ENCODE data around the gene SLC1A4.
"Not testable (repeated sequence)": the region's sequence is repeated elsewhere in the genome, so short reads cannot be mapped to it uniquely, and the experiment has no call there.

The SLC1A4 gene

GRCh38 chr2:64966017-64966416 lies 23.2 kb upstream of the SLC1A4 start:
- H3K36me3 ChIP-seq (ENCODE audit: control insufficient read depth in 2 of 2, insufficient read depth in 2 of 2, low read length in 2 of 2), result no peaks in the 10 kb centered on the region
- no peak overlapping the region for H3K27ac ChIP-seq (ENCODE audit: low read length)
- H3K4me3 ChIP-seq (ENCODE audit: low read length in 2 of 2), result no peak overlapping the region
- no peak overlapping the region for H3K9ac ChIP-seq (ENCODE audit: low read length in 2 of 2)
- no peaks in the 10 kb centered on the region for H3K4me1 ChIP-seq (ENCODE audit: control insufficient read depth, insufficient read depth, low read length)
- no peaks in the 10 kb centered on the region for H3K9me3 ChIP-seq (ENCODE audit: control insufficient read depth in 2 of 2, low read length in 2 of 2)
- H3K27me3 ChIP-seq (ENCODE audit: control insufficient read depth in 1 of 2, insufficient read depth in 2 of 2, low read length in 2 of 2), result no peaks in the 10 kb centered on the region

- no peak overlapping the region for H3K9ac ChIP-seq (ENCODE audit: low read length in 2 of 2)
- H3K9me3 ChIP-seq (ENCODE audit: control insufficient read depth in 2 of 2, low read length in 2 of 2), result no peaks in the 10 kb centered on the region
- H3K36me3 ChIP-seq (ENCODE audit: control insufficient read depth in 2 of 2, insufficient read depth in 2 of 2, low read length in 2 of 2), result no peaks in the 10 kb centered on the region
- no peak overlapping the region for H3K27ac ChIP-seq (ENCODE audit: low read length)
- H3K4me3 ChIP-seq (ENCODE audit: low read length in 2 of 2), result no peak overlapping the region
- H3K27me3 ChIP-seq (ENCODE audit: control insufficient read depth in 1 of 2, insufficient read depth in 2 of 2, low read length in 2 of 2), result no peaks in the 10 kb centered on the region
- H3K4me1 ChIP-seq (ENCODE audit: control insufficient read depth, insufficient read depth, low read length), result no peaks in the 10 kb centered on the region
Measured at GRCh38 chr2:64966839-64967238, 22.4 kb upstream of the SLC1A4 start.

DNA sequence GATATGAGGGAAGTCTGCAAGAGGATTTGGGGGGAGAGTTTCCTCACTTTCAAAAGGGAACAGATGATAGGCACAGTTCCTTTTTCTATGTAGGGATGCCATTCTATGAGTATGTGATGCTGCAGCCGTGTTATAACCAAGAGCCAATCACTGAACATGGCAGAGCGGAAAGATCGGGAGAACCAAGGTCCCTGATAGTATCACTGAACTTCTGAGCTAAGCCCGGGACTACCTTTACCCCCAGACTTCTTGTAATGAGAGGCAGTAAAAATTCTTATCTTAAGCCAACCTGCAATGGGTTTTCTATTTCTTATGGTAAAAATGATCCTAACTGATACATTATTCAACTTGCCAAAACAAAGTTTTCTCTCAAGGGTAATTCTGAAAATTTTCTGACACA lies 21.6 kb upstream of the SLC1A4 start:
- Histone ChIP-seq H3K9me3 (ENCODE audit: control insufficient read depth in 2 of 2, low read length in 2 of 2) (no peaks in the 10 kb centered on the region), H3K9ac (ENCODE audit: low read length in 2 of 2) (no peak overlapping the region), H3K36me3 (ENCODE audit: control insufficient read depth in 2 of 2, insufficient read depth in 2 of 2, low read length in 2 of 2) (no peaks in the 10 kb centered on the region), H3K4me3 (ENCODE audit: low read length in 2 of 2) (no peak overlapping the region), H3K27ac (ENCODE audit: low read length) (no peak overlapping the region), H3K27me3 (ENCODE audit: control insufficient read depth in 1 of 2, insufficient read depth in 2 of 2, low read length in 2 of 2) (no peaks in the 10 kb centered on the region), H3K4me1 (ENCODE audit: control insufficient read depth, insufficient read depth, low read length) (no peaks in the 10 kb centered on the region)

GRCh38 chr2:64969086-64969485 lies 20.1 kb upstream of the SLC1A4 start:
- H3K27ac ChIP-seq (ENCODE audit: low read length); H3K36me3 ChIP-seq (ENCODE audit: control insufficient read depth in 2 of 2, insufficient read depth in 2 of 2, low read length in 2 of 2); H3K9me3 ChIP-seq (ENCODE audit: control insufficient read depth in 2 of 2, low read length in 2 of 2); H3K4me1 ChIP-seq (ENCODE audit: control insufficient read depth, insufficient read depth, low read length); H3K27me3 ChIP-seq (ENCODE audit: control insufficient read depth in 1 of 2, insufficient read depth in 2 of 2, low read length in 2 of 2); H3K9ac ChIP-seq (ENCODE audit: low read length in 2 of 2); H3K4me3 ChIP-seq (ENCODE audit: low read length in 2 of 2): not testable (repeated sequence)

GRCh38 chr2:64970495-64970894 lies 18.7 kb upstream of the SLC1A4 start:
- H3K4me3 ChIP-seq (ENCODE audit: low read length in 2 of 2), result no peak overlapping the region
- no peak overlapping the region for H3K27ac ChIP-seq (ENCODE audit: low read length)
- no peaks in the 10 kb centered on the region for H3K36me3 ChIP-seq (ENCODE audit: control insufficient read depth in 2 of 2, insufficient read depth in 2 of 2, low read length in 2 of 2)

GRCh38 chr2:64972426-64972825 lies 16.8 kb upstream of the SLC1A4 start:
- peaks cover 6% of the 10 kb centered on the region for H3K4me1 ChIP-seq (ENCODE audit: control insufficient read depth, insufficient read depth, low read length)
- H3K4me3 ChIP-seq (ENCODE audit: low read length in 2 of 2), result no peak overlapping the region
- no peaks in the 10 kb centered on the region for H3K36me3 ChIP-seq (ENCODE audit: control insufficient read depth in 2 of 2, insufficient read depth in 2 of 2, low read length in 2 of 2)
- no peaks in the 10 kb centered on the region for H3K27me3 ChIP-seq (ENCODE audit: control insufficient read depth in 1 of 2, insufficient read depth in 2 of 2, low read length in 2 of 2)
- H3K27ac ChIP-seq (ENCODE audit: low read length), result no peak overlapping the region
- H3K9me3 ChIP-seq (ENCODE audit: control insufficient read depth in 2 of 2, low read length in 2 of 2), result no peaks in the 10 kb centered on the region
- H3K9ac ChIP-seq (ENCODE audit: low read length in 2 of 2), result no peak overlapping the region

More at GRCh38 chr2:64970495-64970894, 18.7 kb upstream of the SLC1A4 start:
- Histone ChIP-seq H3K4me1 (ENCODE audit: control insufficient read depth, insufficient read depth, low read length) (peaks cover 4% of the 10 kb centered on the region), H3K9ac (ENCODE audit: low read length in 2 of 2) (no peak overlapping the region), H3K27me3 (ENCODE audit: control insufficient read depth in 1 of 2, insufficient read depth in 2 of 2, low read length in 2 of 2) (no peaks in the 10 kb centered on the region), H3K9me3 (ENCODE audit: control insufficient read depth in 2 of 2, low read length in 2 of 2) (no peaks in the 10 kb centered on the region)

DNA sequence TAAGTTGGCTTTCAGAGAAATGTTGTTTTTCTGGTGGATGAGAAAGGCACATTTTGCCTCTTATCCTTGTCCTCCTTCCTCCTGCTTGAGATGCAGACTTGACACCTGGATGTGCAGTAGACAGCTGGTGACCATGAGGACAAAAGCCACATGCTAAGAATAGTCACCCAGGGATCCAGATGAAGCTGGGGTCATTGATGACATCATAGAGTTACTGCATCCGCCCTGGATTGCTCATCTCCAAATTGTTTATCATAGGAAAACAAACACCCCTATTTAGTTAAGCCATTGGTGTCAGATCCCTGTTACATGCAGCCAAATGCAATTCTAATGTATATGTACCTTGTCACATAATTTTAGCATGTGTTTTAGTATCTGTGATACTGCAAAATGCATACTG lies 16.3 kb upstream of the SLC1A4 start:
- Histone ChIP-seq H3K9ac (ENCODE audit: low read length in 2 of 2) (no peak overlapping the region), H3K9me3 (ENCODE audit: control insufficient read depth in 2 of 2, low read length in 2 of 2) (no peaks in the 10 kb centered on the region), H3K4me3 (ENCODE audit: low read length in 2 of 2) (no peak overlapping the region), H3K4me1 (ENCODE audit: control insufficient read depth, insufficient read depth, low read length) (peaks cover 6% of the 10 kb centered on the region), H3K27ac (ENCODE audit: low read length) (no peak overlapping the region), H3K27me3 (ENCODE audit: control insufficient read depth in 1 of 2, insufficient read depth in 2 of 2, low read length in 2 of 2) (no peaks in the 10 kb centered on the region), H3K36me3 (ENCODE audit: control insufficient read depth in 2 of 2, insufficient read depth in 2 of 2, low read length in 2 of 2) (no peaks in the 10 kb centered on the region)

- no peak overlapping the region for H3K4me3 ChIP-seq (ENCODE audit: low read length in 2 of 2)
- H3K9ac ChIP-seq (ENCODE audit: low read length in 2 of 2), result no peak overlapping the region
- H3K27me3 ChIP-seq (ENCODE audit: control insufficient read depth in 1 of 2, insufficient read depth in 2 of 2, low read length in 2 of 2), result no peaks in the 10 kb centered on the region
- no peak overlapping the region for H3K27ac ChIP-seq (ENCODE audit: low read length)
- no peaks in the 10 kb centered on the region for H3K36me3 ChIP-seq (ENCODE audit: control insufficient read depth in 2 of 2, insufficient read depth in 2 of 2, low read length in 2 of 2)
- H3K9me3 ChIP-seq (ENCODE audit: control insufficient read depth in 2 of 2, low read length in 2 of 2), result no peaks in the 10 kb centered on the region
- H3K4me1 ChIP-seq (ENCODE audit: control insufficient read depth, insufficient read depth, low read length), result peaks cover 6% of the 10 kb centered on the region
Measured at GRCh38 chr2:64975232-64975821, 13.9 kb upstream of the SLC1A4 start.

GRCh38 chr2:64976276-64976675 lies 12.9 kb upstream of the SLC1A4 start:
- Histone ChIP-seq H3K27me3 (ENCODE audit: control insufficient read depth in 1 of 2, insufficient read depth in 2 of 2, low read length in 2 of 2) (no peaks in the 10 kb centered on the region), H3K4me3 (ENCODE audit: low read length in 2 of 2) (no peak overlapping the region), H3K9ac (ENCODE audit: low read length in 2 of 2) (no peak overlapping the region), H3K27ac (ENCODE audit: low read length) (no peak overlapping the region), H3K36me3 (ENCODE audit: control insufficient read depth in 2 of 2, insufficient read depth in 2 of 2, low read length in 2 of 2) (no peaks in the 10 kb centered on the region), H3K9me3 (ENCODE audit: control insufficient read depth in 2 of 2, low read length in 2 of 2) (no peaks in the 10 kb centered on the region), H3K4me1 (ENCODE audit: control insufficient read depth, insufficient read depth, low read length) (peaks cover 6% of the 10 kb centered on the region)

- Histone ChIP-seq H3K9me3 (ENCODE audit: control insufficient read depth in 2 of 2, low read length in 2 of 2) (no peaks in the 10 kb centered on the region), H3K9ac (ENCODE audit: low read length in 2 of 2) (no peak overlapping the region), H3K27ac (ENCODE audit: low read length) (no peak overlapping the region), H3K27me3 (ENCODE audit: control insufficient read depth in 1 of 2, insufficient read depth in 2 of 2, low read length in 2 of 2) (no peaks in the 10 kb centered on the region), H3K4me1 (ENCODE audit: control insufficient read depth, insufficient read depth, low read length) (peaks cover 6% of the 10 kb centered on the region), H3K36me3 (ENCODE audit: control insufficient read depth in 2 of 2, insufficient read depth in 2 of 2, low read length in 2 of 2) (no peaks in the 10 kb centered on the region), H3K4me3 (ENCODE audit: low read length in 2 of 2) (no peak overlapping the region)
Measured at GRCh38 chr2:64978514-64979268, 10.5 kb upstream of the SLC1A4 start.

DNA sequence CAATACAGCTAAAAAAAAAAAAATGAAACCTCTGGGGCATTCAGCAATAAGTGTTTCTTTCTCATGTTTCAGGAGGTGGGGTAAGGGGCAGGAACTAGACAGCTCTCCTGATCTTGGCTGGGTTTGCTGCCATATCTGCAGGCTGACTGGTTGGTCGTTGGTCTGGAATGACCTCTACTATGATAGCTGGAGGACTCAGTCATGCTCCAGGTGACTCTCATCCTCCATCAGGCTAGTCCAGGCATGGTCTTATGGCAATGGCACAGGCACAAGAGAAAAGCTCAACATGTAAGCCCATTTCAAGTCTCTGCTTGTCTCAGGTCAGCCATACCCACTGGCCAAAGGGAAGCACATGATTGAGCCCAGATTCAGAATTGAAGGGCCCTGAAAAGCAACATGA lies 9.5 kb upstream of the SLC1A4 start:
- Histone ChIP-seq H3K9ac (ENCODE audit: low read length in 2 of 2) (no peak overlapping the region), H3K9me3 (ENCODE audit: control insufficient read depth in 2 of 2, low read length in 2 of 2) (no peaks in the 10 kb centered on the region)

More for the DNA sequence above, 9.5 kb upstream of the SLC1A4 start:
- Histone ChIP-seq H3K27ac (ENCODE audit: low read length) (no peak overlapping the region), H3K4me1 (ENCODE audit: control insufficient read depth, insufficient read depth, low read length) (peaks cover 6% of the 10 kb centered on the region), H3K4me3 (ENCODE audit: low read length in 2 of 2) (no peak overlapping the region), H3K27me3 (ENCODE audit: control insufficient read depth in 1 of 2, insufficient read depth in 2 of 2, low read length in 2 of 2) (no peaks in the 10 kb centered on the region), H3K36me3 (ENCODE audit: control insufficient read depth in 2 of 2, insufficient read depth in 2 of 2, low read length in 2 of 2) (no peaks in the 10 kb centered on the region)
